Natural killer cell treated with Interleukin-12 subunit alpha and Interleukin-12 subunit beta and Interleukin-15 and Interleukin-18, amount 100 ng/mL, for 72 hours (primary cell): Measurements from ENCODE around the gene KCNAB2. TPM values are rescaled to one million over a fixed set of nuclear protein-coding genes. Genes with fewer than 3 reads are reported as not detected.

Experiments used
- ATAC-seq, 2 donors: fragments of 150-1000 bp; cut with Tn5 transposase in 1 of 2; sonication (Bioruptor Pico), chemical (Tn5 transposase) in 1 of 2; 2 replicates each; pipeline ENCODE4 v1.10.0; 2021
- DNase-seq: peaks from one replicate; pipeline ENCODE4 v3.0.0; 2022; ENCODE audit warnings: low spot score
- H3K27ac Mint-ChIP-seq, 2 donors: 1 replicate in 1 of 2; 2 replicates in 1 of 2; pipeline ENCODE4 v1.8.0; 2022; ENCODE audit warnings: mixed read lengths in 2 of 2, mild to moderate bottlenecking in 1 of 2, moderate library complexity in 1 of 2
- H3K27me3 Mint-ChIP-seq, 2 donors: 1 replicate in 1 of 2; 2 replicates in 1 of 2; pipeline ENCODE4 v1.8.0; 2022; ENCODE audit warnings: mixed read lengths in 2 of 2
- H3K36me3 Mint-ChIP-seq: one replicate; pipeline ENCODE4 v1.8.0; 2022; ENCODE audit warnings: mixed read lengths
- H3K4me1 Mint-ChIP-seq, 2 donors: 1 replicate in 1 of 2; 2 replicates in 1 of 2; pipeline ENCODE4 v1.8.0; 2022; ENCODE audit warnings: low read depth in 2 of 2, mixed read lengths in 2 of 2, mild to moderate bottlenecking in 1 of 2
- H3K4me3 Mint-ChIP-seq: one replicate; pipeline ENCODE4 v1.8.0; 2022; ENCODE audit warnings: mixed read lengths
- H3K9me3 Mint-ChIP-seq: 2 replicates; pipeline ENCODE4 v1.8.0; 2022; ENCODE audit warnings: mixed read lengths
- total RNA-seq, 2 donors: library from RNA; stranded (reverse); gene quantifications; one replicate each; pipeline ENCODE4 v1.2.3, GENCODE V29; 2022

Gene KCNAB2
- total RNA-seq, 2 donors from 2014 or later = 157 to 360 TPM

GRCh38 chr1:6005276-6005917, 40.3 kb upstream of the KCNAB2 start:
- Mint-ChIP-seq H3K27me3 (no peaks in the 10 kb centered on the region), H3K4me3 (peak overlapping the region; percentile 30), H3K36me3 (no peaks in the 10 kb centered on the region), H3K27ac (no peak overlapping the region), H3K4me1 (peaks cover 16 to 32% of the 10 kb centered on the region in 2 donors), H3K9me3 (no peaks in the 10 kb centered on the region)
- ATAC-seq = no peak
- no peak for DNase-seq

- Mint-ChIP-seq H3K4me3 (peak overlapping the region; percentile 58), H3K27ac (peak overlapping the region in 1 of 2 donors; percentile 69), H3K36me3 (no peaks in the 10 kb centered on the region), H3K27me3 (no peaks in the 10 kb centered on the region), H3K4me1 (peaks cover 25 to 36% of the 10 kb centered on the region in 2 donors), H3K9me3 (no peaks in the 10 kb centered on the region)
- ATAC-seq (peak in 1 of 2 donors; percentile 22), DNase-seq (no peak)
Observed at GRCh38 chr1:6006882-6007281, 38.8 kb upstream of the KCNAB2 start.

- no peaks in the 10 kb centered on the region for H3K36me3 Mint-ChIP-seq
Observed at GRCh38 chr1:6007318-6008083, 38.2 kb upstream of the KCNAB2 start.

GRCh38 chr1:6008084-6008415, 37.6 kb upstream of the KCNAB2 start:
- Mint-ChIP-seq H3K27me3 (no peaks in the 10 kb centered on the region), H3K4me3 (no peak overlapping the region), H3K4me1 (peaks cover 30 to 41% of the 10 kb centered on the region in 2 donors), H3K27ac (peak overlapping the region in 1 of 2 donors; percentile 69), H3K9me3 (no peaks in the 10 kb centered on the region), H3K36me3 (no peaks in the 10 kb centered on the region)
- DNase-seq = no peak
- ATAC-seq = no peak

More at GRCh38 chr1:6007318-6008083, 38.2 kb upstream of the KCNAB2 start:
- DNase-seq (no peak), ATAC-seq (peak in 1 of 2 donors; percentile 85)
- Mint-ChIP-seq H3K4me1 (peaks cover 27 to 36% of the 10 kb centered on the region in 2 donors), H3K4me3 (peak overlapping the region; percentile 58), H3K27me3 (no peaks in the 10 kb centered on the region), H3K27ac (peak overlapping the region in 1 of 2 donors; percentile 69), H3K9me3 (no peaks in the 10 kb centered on the region)

GRCh38 chr1:6008696-6009095, 37.0 kb upstream of the KCNAB2 start:
- no peak for DNase-seq
- Mint-ChIP-seq H3K4me3 (no peak overlapping the region), H3K27me3 (no peaks in the 10 kb centered on the region), H3K36me3 (no peaks in the 10 kb centered on the region), H3K4me1 (peaks cover 29 to 38% of the 10 kb centered on the region in 2 donors), H3K27ac (peak overlapping the region in 1 of 2 donors; percentile 69), H3K9me3 (no peaks in the 10 kb centered on the region)
- ATAC-seq = no peak

GRCh38 chr1:6009120-6010040, 36.3 kb upstream of the KCNAB2 start:
- ATAC-seq = no peak
- DNase-seq = no peak
- no peaks in the 10 kb centered on the region for H3K9me3 Mint-ChIP-seq
- no peaks in the 10 kb centered on the region for H3K36me3 Mint-ChIP-seq
- no peaks in the 10 kb centered on the region for H3K27me3 Mint-ChIP-seq
- H3K4me3 Mint-ChIP-seq = peak overlapping the region; percentile 39
- H3K27ac Mint-ChIP-seq = peak overlapping the region in 1 of 2 donors; percentile 86
- H3K4me1 Mint-ChIP-seq = peaks cover 28 to 38% of the 10 kb centered on the region in 2 donors

- no peak for DNase-seq
- peak overlapping the region; percentile 58 to 86 for H3K27ac Mint-ChIP-seq
- no peaks in the 10 kb centered on the region for H3K9me3 Mint-ChIP-seq
- no peaks in the 10 kb centered on the region for H3K27me3 Mint-ChIP-seq
- peak overlapping the region; percentile 51 for H3K4me3 Mint-ChIP-seq
- ATAC-seq = no peak
- peaks cover 26 to 37% of the 10 kb centered on the region in 2 donors for H3K4me1 Mint-ChIP-seq
- H3K36me3 Mint-ChIP-seq = no peaks in the 10 kb centered on the region
Observed at GRCh38 chr1:6010554-6010953, 35.1 kb upstream of the KCNAB2 start.

- Mint-ChIP-seq H3K4me1 (peaks cover 27 to 37% of the 10 kb centered on the region in 2 donors), H3K9me3 (no peaks in the 10 kb centered on the region), H3K4me3 (peak overlapping the region; percentile 51), H3K36me3 (no peaks in the 10 kb centered on the region), H3K27ac (peak overlapping the region; percentile 58 to 86), H3K27me3 (no peaks in the 10 kb centered on the region)
- no peak for ATAC-seq
- no peak for DNase-seq
Observed at GRCh38 chr1:6011161-6011945, 34.3 kb upstream of the KCNAB2 start.

GRCh38 chr1:6011946-6012258, 33.8 kb upstream of the KCNAB2 start:
- peak overlapping the region; percentile 58 to 86 for H3K27ac Mint-ChIP-seq
- H3K4me3 Mint-ChIP-seq = peak overlapping the region; percentile 17
- DNase-seq = no peak

GRCh38 chr1:6012529-6013318, 33.0 kb upstream of the KCNAB2 start:
- DNase-seq (no peak), ATAC-seq (peak; percentile 64 to 79)
- H3K27me3 Mint-ChIP-seq = no peaks in the 10 kb centered on the region
- no peaks in the 10 kb centered on the region for H3K9me3 Mint-ChIP-seq
- no peaks in the 10 kb centered on the region for H3K36me3 Mint-ChIP-seq
- H3K4me3 Mint-ChIP-seq = peak overlapping the region; percentile 35
- peak overlapping the region; percentile 73 to 84 for H3K27ac Mint-ChIP-seq
- peaks cover 33 to 34% of the 10 kb centered on the region in 2 donors for H3K4me1 Mint-ChIP-seq

More at GRCh38 chr1:6011946-6012258, 33.8 kb upstream of the KCNAB2 start:
- Mint-ChIP-seq H3K36me3 (no peaks in the 10 kb centered on the region), H3K9me3 (no peaks in the 10 kb centered on the region), H3K4me1 (peaks cover 32 to 33% of the 10 kb centered on the region in 2 donors), H3K27me3 (no peaks in the 10 kb centered on the region)
- no peak for ATAC-seq

- Mint-ChIP-seq H3K36me3 (no peaks in the 10 kb centered on the region), H3K4me1 (peaks cover 33 to 34% of the 10 kb centered on the region in 2 donors), H3K4me3 (no peak overlapping the region), H3K9me3 (no peaks in the 10 kb centered on the region), H3K27me3 (no peaks in the 10 kb centered on the region), H3K27ac (peak overlapping the region; percentile 62 to 73)
- no peak for ATAC-seq
- DNase-seq = no peak
Observed at GRCh38 chr1:6013491-6013890, 32.2 kb upstream of the KCNAB2 start.

GRCh38 chr1:6014130-6014999, 31.3 kb upstream of the KCNAB2 start:
- no peak overlapping the region for H3K4me3 Mint-ChIP-seq

More at GRCh38 chr1:6014130-6014999, 31.3 kb upstream of the KCNAB2 start:
- no peak for DNase-seq
- Mint-ChIP-seq H3K4me1 (peaks cover 32 to 34% of the 10 kb centered on the region in 2 donors), H3K27me3 (no peaks in the 10 kb centered on the region), H3K27ac (peak overlapping the region; percentile 62 to 73), H3K36me3 (no peaks in the 10 kb centered on the region), H3K9me3 (no peaks in the 10 kb centered on the region)
- ATAC-seq = no peak
